Thyroid gland (tissue), 4 donors: Measurements from ENCODE around the gene RAB3GAP1.

Experiments used
- CTCF ChIP-seq, 6 experiments: fragments of 200-600 bp in 3 of 6; fragments of 450-650 bp in 3 of 6; sonication (generic) in 3 of 6; IDR thresholded peaks; one replicate each; pipeline ENCODE4 v1.5.1; 2016 to 2019; ENCODE audit warnings: antibody characterized with exemption in 6 of 6, mild to moderate bottlenecking in 2 of 6, inconsistent platforms in 1 of 6, moderate library complexity in 1 of 6
- POLR2A ChIP-seq, 2 donors: fragments of 450-650 bp; IDR thresholded peaks; one replicate each; pipeline ENCODE4 v1.6.1; 2017; ENCODE audit warnings: antibody characterized with exemption in 2 of 2, mild to moderate bottlenecking in 2 of 2, moderate library complexity in 1 of 2

- TF ChIP-seq CTCF (IDR thresholded peaks at IDR 0.05) (no peak), POLR2A (IDR thresholded peaks at IDR 0.05) (no peak)
Observed at GRCh38 chr2:135050132-135050531, 2.0 kb upstream of the RAB3GAP1 start.
